HepG2 (cell line): ENCODE data around the gene MAGEB2. TPM values are rescaled to one million over a fixed set of nuclear protein-coding genes. Genes with fewer than 3 reads are reported as not detected.

Experiments used
- ATAC-seq: fragments of 200-7000 bp; cut with Tn5 transposase; 3 replicates; pipeline ENCODE4 v1.9.1; 2020; ENCODE audit warnings: mild to moderate bottlenecking, moderate library complexity
- BruUV-seq: library from RNA; stranded (reverse); fragments of 400-500 nt; replicated peaks from 2 replicates; lab custom pipeline; 2021; lab: Mats Ljungman, UMichigan
- CTCF ChIA-PET: fragments of 300-600 bp; formaldehyde crosslinking; extraction: SDS; loops from one replicate; lab custom pipeline; 2021; ENCODE audit warnings: low total read pairs, inconsistent platforms, low intra/inter-chr PET ratio; lab: Yijun Ruan, JAX
- POLR2A ChIA-PET: fragments of 350-600 bp; sonication (Branson Sonifier 250); formaldehyde crosslinking; loops from one replicate; lab custom pipeline; 2020; ENCODE audit warnings: antibody characterized with exemption, inconsistent platforms; lab: Yijun Ruan, JAX
- DNase-seq: peaks from one replicate; pipeline ENCODE4 v3.0.0-alpha.2; 2015; ENCODE audit warnings: low spot score
- FAIRE-seq: peaks from 3 replicates; lab custom pipeline; 2011; peaks lifted over from hg19 to GRCh38; lab: Jason Lieb, UNC
- H2AFZ ChIP-seq: one replicate; pipeline ENCODE4 v1.6.1; 2011; ENCODE audit warnings: low read length, inconsistent platforms
- H3K27ac ChIP-seq: fragments of 300-600 bp; 3 replicates; pipeline ENCODE4 v1.8.0; 2011; ENCODE audit warnings: mixed run types, mild to moderate bottlenecking, mixed read lengths, low read length, inconsistent platforms; ENCODE audit not compliant: insufficient read depth; ENCODE audit errors: extremely low read length
- H3K27me3 ChIP-seq, 2 experiments: fragments of 200-600 bp in 1 of 2; 2 replicates in 1 of 2; 3 replicates in 1 of 2; pipeline versions ENCODE4 v1.6.0 to v1.8.0; 2011; ENCODE audit warnings: low read length in 2 of 2, mild to moderate bottlenecking in 2 of 2, moderate library complexity in 2 of 2, inconsistent platforms in 1 of 2; ENCODE audit not compliant: insufficient read depth in 2 of 2, control insufficient read depth in 1 of 2
- H3K36me3 ChIP-seq, 2 experiments: fragments of 200-600 bp in 1 of 2; replicated peaks in 1 of 2; 2 replicates in 1 of 2; 3 replicates in 1 of 2; pipeline versions ENCODE4 v1.5.1 to v1.8.0; 2011; ENCODE audit warnings: low read length in 2 of 2, inconsistent platforms in 1 of 2; ENCODE audit not compliant: insufficient read depth in 2 of 2, control insufficient read depth in 1 of 2
- H3K4me1 ChIP-seq: 2 replicates; pipeline ENCODE4 v1.5.1; 2012; ENCODE audit warnings: low read length, inconsistent platforms; ENCODE audit not compliant: insufficient read depth
- H3K4me2 ChIP-seq: 2 replicates; pipeline ENCODE4 v1.6.0; 2011; ENCODE audit warnings: low read depth, low read length, inconsistent platforms
- H3K4me3 ChIP-seq, 3 experiments: fragments of 200-600 bp in 1 of 3; sonication (generic), shearing (Covaris generic) in 1 of 3; replicated peaks in 1 of 3; 2 replicates each; pipeline ENCODE4 v1.5.1; 2011 to 2016; ENCODE audit warnings: low read length in 3 of 3, inconsistent platforms in 2 of 3, low read depth in 2 of 3, mild to moderate bottlenecking in 2 of 3, control low read depth in 1 of 3, mixed read lengths in 1 of 3; ENCODE audit not compliant: insufficient read depth in 1 of 3
- H3K79me2 ChIP-seq: one replicate; pipeline ENCODE4 v1.6.1; 2011; ENCODE audit warnings: low read length, inconsistent platforms; ENCODE audit not compliant: insufficient read depth
- H3K9ac ChIP-seq: 2 replicates; pipeline ENCODE4 v1.6.0; 2011; ENCODE audit warnings: mild to moderate bottlenecking, low read depth, low read length, inconsistent platforms; ENCODE audit not compliant: insufficient read depth
- H3K9me3 ChIP-seq: 2 replicates; pipeline ENCODE4 v1.5.1; 2012; ENCODE audit warnings: mild to moderate bottlenecking, low read length
- H4K20me1 ChIP-seq: 2 replicates; pipeline ENCODE4 v1.6.0; 2011; ENCODE audit warnings: inconsistent platforms, mild to moderate bottlenecking, low read length, moderate library complexity; ENCODE audit not compliant: insufficient read depth
- CTCF ChIP-seq: sonication (generic); formaldehyde crosslinking; IDR thresholded peaks from 2 replicates; pipeline ENCODE4 v1.5.0; 2020; ENCODE audit warnings: mild to moderate bottlenecking, missing genetic modification reagents, moderate library complexity
- SIN3B ChIP-seq: fragments of 150-350 bp; IDR thresholded peaks from 2 replicates; pipeline ENCODE4 v1.6.1; 2014; ENCODE audit warnings: low read length
- ZNF740 ChIP-seq: sonication (generic); formaldehyde crosslinking; IDR thresholded peaks from 2 replicates; pipeline ENCODE4 v1.4.0; 2020; ENCODE audit warnings: missing genetic modification reagents
- WGBS: methylation state at CpG from one replicate; pipeline ENCODE4 v1.1.6; 2017; ENCODE audit warnings: low lambda C conversion rate; 5-methylcytosine and 5-hydroxymethylcytosine counted together
- in situ Hi-C: cut with HindIII; loops from 2 replicates; pipeline ENCODE4 v1.10.0; 2017; ENCODE audit warnings: low pct_unique_long_range_greater_than_20kb; ENCODE audit not compliant: extremely low pct_ligation_motif_present
- intact Hi-C: fragments of 100-400 bp; cut with micrococcal nuclease; formaldehyde crosslinking; loops from one replicate; pipeline ENCODE4 v1.10.0; 2022; ENCODE audit not compliant: unreplicated experiment
- polyA plus RNA-seq, 8 experiments: library from polyadenylated mRNA; depleted of rRNA in 3 of 8; stranded (reverse) in 7 of 8; unstranded in 1 of 8; fragments of >200 nt; fragmentation: Illumina TruSeq in 4 of 8; extraction: Trizol in 4 of 8; gene quantifications; 2 replicates each; pipeline versions ENCODE4 v1.2.1 to v1.2.3, GENCODE V29; 2011 to 2016; ENCODE audit warnings: low read depth in 4 of 8, missing spikeins in 1 of 8, mixed read lengths in 1 of 8; ENCODE audit not compliant: insufficient read depth in 1 of 8
- total RNA-seq, 5 experiments: library from RNA; depleted of rRNA; stranded (reverse); fragments of >200 nt; fragmentation: Illumina TruSeq; extraction: Trizol; gene quantifications; 2 replicates each; pipeline ENCODE4 v1.2.3, GENCODE V29; 2016; ENCODE audit warnings: low read depth in 1 of 5

Gene MAGEB2
- total and polyA plus RNA-seq, 2 of the 13 experiments (the other 11 are each of a cell fraction or from before 2014, with no cell fraction given) = not detected

DNA sequence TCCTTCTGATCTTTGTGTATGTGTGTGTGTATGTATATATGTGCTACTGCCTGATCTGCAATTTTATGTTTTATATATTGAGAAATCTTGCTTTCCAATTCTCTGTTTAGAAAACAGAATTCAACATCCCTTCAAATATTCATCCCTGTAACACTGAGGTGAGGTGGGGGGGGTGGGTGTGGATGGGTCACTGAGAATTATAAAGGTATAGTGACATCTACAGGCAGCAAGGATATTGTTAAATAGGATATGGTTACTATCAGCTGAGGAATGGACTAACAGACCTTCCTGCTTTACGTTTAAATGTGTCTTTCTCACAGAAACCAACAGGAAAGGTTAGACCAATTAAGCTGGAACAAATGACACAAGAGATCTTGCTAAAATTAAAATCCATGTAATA, 19.0 kb upstream of the MAGEB2 start:
- BruUV-seq = no TSS peak
- Histone ChIP-seq H3K4me3 (no peak overlapping the region), H3K4me2 (no peak overlapping the region)

More for the DNA sequence above, 19.0 kb upstream of the MAGEB2 start:
- CTCF ChIA-PET = no interaction called here
- no peak overlapping the region for H3K27ac ChIP-seq
- ATAC-seq (peak; percentile 61; the same call in 2 of the 3 replicates), FAIRE-seq (no peak), DNase-seq (no peak)
- H3K9me3 ChIP-seq = no peaks in the 10 kb centered on the region
- no peak overlapping the region for H2AFZ ChIP-seq
- no peaks in the 10 kb centered on the region for H4K20me1 ChIP-seq
- H3K79me2 ChIP-seq = no peaks in the 10 kb centered on the region
- in situ Hi-C loops (no loop called here), intact Hi-C loops (no loop called here)
- TF ChIP-seq CTCF (CRISPR knock-in tag) (peak; percentile 30), ZNF740 (peak; percentile 63; the same call in 1 of the 2 replicates), SIN3B (no peak)
- no peak overlapping the region for H3K9ac ChIP-seq
- no peaks in the 10 kb centered on the region for H3K27me3 ChIP-seq
- no peaks in the 10 kb centered on the region for H3K4me1 ChIP-seq
- 0% methylated on average over 1 of the region's 1 CpG for WGBS
- no peaks in the 10 kb centered on the region for H3K36me3 ChIP-seq
- POLR2A ChIA-PET = no interaction called here
